AG04449 (cell line): ENCODE measurements around the gene ERCC6L.
A peak's percentile ranks its signal among the peaks of the same experiment; 100 is the strongest.
"Not testable (repeated sequence)": the region's sequence is repeated elsewhere in the genome, so short reads cannot be mapped to it uniquely, and the experiment has no call there.

Source experiments
- CTCF ChIA-PET: fragments of 350-600 bp; formaldehyde crosslinking; extraction: SDS; loops from one replicate; lab custom pipeline; 2021; ENCODE audit warnings: antibody characterized with exemption; lab: Yijun Ruan, JAX
- POLR2A ChIA-PET: fragments of 400-600, 350-600 bp; formaldehyde crosslinking; extraction: SDS; loops from one replicate; lab custom pipeline; 2020; ENCODE audit warnings: antibody characterized with exemption, inconsistent platforms; lab: Yijun Ruan, JAX
- DNase-seq: peaks from one replicate; pipeline ENCODE4 v3.0.0-alpha.2; 2010; ENCODE audit warnings: low read depth, low spot score
- H3K4me3 ChIP-seq: 2 replicates; pipeline ENCODE4 v1.5.1; 2011; ENCODE audit warnings: low read depth, mild to moderate bottlenecking, control low read depth, low read length
- CTCF ChIP-seq: IDR thresholded peaks from one replicate; pipeline ENCODE4 v1.5.1; 2011; ENCODE audit warnings: mild to moderate bottlenecking, moderate library complexity, low read length, control low read depth, inconsistent platforms; ENCODE audit not compliant: insufficient read depth; ENCODE audit errors: missing control alignments

Gene ERCC6L

GRCh38 chrX:72182924-72183323 is 55.9 kb downstream of the ERCC6L start:
- CTCF ChIA-PET: no interaction called here
- DNase-seq: no peak
- no peak for TF ChIP-seq CTCF
- H3K4me3 ChIP-seq: peak overlapping the region; percentile 73; the same call in 1 of the 2 replicates
- POLR2A ChIA-PET: no interaction called here

GRCh38 chrX:72181178-72182125 is 57.4 kb downstream of the ERCC6L start, which contains the start of gene PIN4:
PIN4 (plus strand) TSS chrX:72181757; CDS start chrX:72181786, 29 bp downstream.
- TF ChIP-seq CTCF: no peak
- peak; percentile 81 for DNase-seq
- CTCF ChIA-PET: interaction anchor here (0.8 to 1.9 kb wide), 3 partner anchors 11 to 159 kb away, joined by 3 to 7 read pairs (median 3); no protein-coding TSS in a partner anchor
- POLR2A ChIA-PET: interaction anchor here (1.0 to 1.5 kb wide), 2 partner anchors 12 to 50 kb away, joined by 4 to 6 read pairs; partner anchors contain the start of gene RTL5
- peak within 1 kb of the TSS; percentile 73 for H3K4me3 ChIP-seq

GRCh38 chrX:72180539-72180938 is 58.3 kb downstream of the ERCC6L start:
- no peak for DNase-seq
- H3K4me3 ChIP-seq: no peak overlapping the region
- ChIA-PET CTCF (interaction anchor here (1.9 kb wide), 1 partner anchor 159 kb away, joined by 7 read pairs; no protein-coding TSS in a partner anchor), POLR2A (interaction anchor here (1.5 kb wide), 1 partner anchor 49 kb away, joined by 6 read pairs; the partner anchor contains the start of gene RTL5)
- no peak for TF ChIP-seq CTCF

GRCh38 chrX:72176981-72177380 is 61.8 kb downstream of the ERCC6L start:
- H3K4me3 ChIP-seq: no peak overlapping the region
- ChIA-PET CTCF (interaction anchor here (0.8 kb wide), 1 partner anchor 26 kb away, joined by 3 read pairs; no protein-coding TSS in a partner anchor), POLR2A (no interaction called here)
- DNase-seq: no peak
- TF ChIP-seq CTCF: no peak

GRCh38 chrX:72176289-72176688 is 62.5 kb downstream of the ERCC6L start:
- CTCF ChIA-PET, H3K4me3 ChIP-seq, POLR2A ChIA-PET, DNase-seq: not testable (repeated sequence)

GRCh38 chrX:72169008-72169728 is 69.7 kb downstream of the ERCC6L start:
- no peak for TF ChIP-seq CTCF
- H3K4me3 ChIP-seq: no peak overlapping the region
- DNase-seq: no peak
- ChIA-PET POLR2A (no interaction called here), CTCF (no interaction called here)
